H1 (cell line): ENCODE measurements around the gene SLC41A2. TPM values are rescaled to one million over a fixed set of nuclear protein-coding genes. Genes with fewer than 3 reads are reported as not detected.

Experiments
- CTCF ChIA-PET: fragments of 300-600 bp; sonication (Branson Sonifier 250); formaldehyde crosslinking; loops from one replicate; lab custom pipeline; 2021; ENCODE audit not compliant: partially characterized antibody; lab: Charles Lee
- POLR2A ChIA-PET: fragments of 300-600 bp; sonication (Branson Sonifier 250); formaldehyde crosslinking; loops from one replicate; lab custom pipeline; 2021; ENCODE audit warnings: inconsistent platforms; ENCODE audit not compliant: partially characterized antibody; lab: Charles Lee
- DNase-seq, 2 experiments: peaks; one replicate each; pipeline versions ENCODE4 v3.0.0 to v3.0.0-alpha.2; 2010 to 2022; ENCODE audit warnings: low spot score in 2 of 2, low read depth in 1 of 2, mixed read lengths in 1 of 2
- FAIRE-seq: peaks from 2 replicates; lab custom pipeline; 2011; peaks lifted over from hg19 to GRCh38; lab: Jason Lieb, UNC
- H2AFZ ChIP-seq: 2 replicates; pipeline ENCODE4 v1.8.1; 2012; ENCODE audit warnings: low read length, inconsistent platforms
- H2AK5ac ChIP-seq: 2 replicates; pipeline ENCODE4 v1.6.1; 2013; ENCODE audit warnings: low read depth, low read length
- H2BK120ac ChIP-seq: replicated peaks from 2 replicates; pipeline ENCODE3; 2013; ENCODE audit warnings: low read depth, low read length, inconsistent platforms
- H2BK12ac ChIP-seq: 2 replicates; pipeline ENCODE4 v1.6.1; 2013; ENCODE audit warnings: low read depth, low read length
- H2BK15ac ChIP-seq: 2 replicates; pipeline ENCODE4 v1.6.1; 2013; ENCODE audit warnings: low read length
- H2BK20ac ChIP-seq: 2 replicates; pipeline ENCODE4 v1.6.1; 2013; ENCODE audit warnings: low read length
- H2BK5ac ChIP-seq: 2 replicates; pipeline ENCODE4 v1.6.1; 2013; ENCODE audit warnings: low read depth, low read length
- H3K14ac ChIP-seq: 2 replicates; pipeline ENCODE4 v1.6.1; 2013; ENCODE audit warnings: inconsistent platforms; ENCODE audit not compliant: insufficient read length
- H3K18ac ChIP-seq: 2 replicates; pipeline ENCODE4 v1.6.1; 2013; ENCODE audit warnings: low read length; ENCODE audit errors: extremely low read depth
- H3K23ac ChIP-seq: 2 replicates; pipeline ENCODE4 v1.6.1; 2013; ENCODE audit warnings: inconsistent platforms; ENCODE audit not compliant: insufficient read length
- H3K23me2 ChIP-seq: 2 replicates; pipeline ENCODE4 v1.6.1; 2013; ENCODE audit warnings: low read depth, low read length
- H3K27ac ChIP-seq: 2 replicates; pipeline ENCODE4 v1.6.1; 2011; ENCODE audit warnings: low read depth, low read length, inconsistent platforms
- H3K27me3 ChIP-seq, 4 experiments: replicated peaks in 1 of 4; 1 replicate in 1 of 4; 2 replicates in 3 of 4; pipeline versions ENCODE4 v1.6.1 to v1.8.1; 2011 to 2013; ENCODE audit warnings: low read length in 3 of 4, mild to moderate bottlenecking in 3 of 4, inconsistent platforms in 2 of 4, mixed read lengths in 2 of 4, moderate library complexity in 1 of 4; ENCODE audit not compliant: control insufficient read depth in 3 of 4, insufficient read depth in 3 of 4; ENCODE audit errors: extremely low read depth in 1 of 4
- H3K36me3 ChIP-seq, 4 experiments: 2 replicates each; pipeline versions ENCODE4 v1.6.1 to v1.8.1; 2011 to 2013; ENCODE audit warnings: mild to moderate bottlenecking in 4 of 4, low read length in 3 of 4, moderate library complexity in 2 of 4, control low read depth in 1 of 4, inconsistent platforms in 1 of 4; ENCODE audit not compliant: insufficient read depth in 4 of 4, control insufficient read depth in 2 of 4
- H3K4ac ChIP-seq: replicated peaks from 2 replicates; pipeline ENCODE3; 2013; ENCODE audit warnings: low read length, low read depth, mixed read lengths, inconsistent platforms; ENCODE audit not compliant: insufficient read length
- H3K4me1 ChIP-seq, 4 experiments: replicated peaks in 1 of 4; 1 replicate in 1 of 4; 2 replicates in 3 of 4; pipeline versions ENCODE4 v1.6.1 to v1.8.1; 2011 to 2013; ENCODE audit warnings: low read length in 3 of 4, inconsistent platforms in 2 of 4, mixed read lengths in 1 of 4; ENCODE audit not compliant: insufficient read depth in 4 of 4, control insufficient read depth in 3 of 4
- H3K4me2 ChIP-seq, 2 experiments: 2 replicates each; pipeline versions ENCODE4 v1.6.1 to v1.8.1; 2011 to 2013; ENCODE audit warnings: low read depth in 2 of 2, low read length in 2 of 2, control low read depth in 1 of 2, inconsistent platforms in 1 of 2, mild to moderate bottlenecking in 1 of 2; ENCODE audit not compliant: insufficient read depth in 1 of 2
- H3K4me3 ChIP-seq, 4 experiments: fragments of 200-600, 300-600 bp in 1 of 4; sonication (generic), shearing (Covaris generic), sonication (Bioruptor Twin) in 1 of 4; 2 replicates each; pipeline versions ENCODE4 v1.5.1 to v1.8.1; 2011 to 2016; ENCODE audit warnings: low read length in 4 of 4, low read depth in 3 of 4, control low read depth in 2 of 4, inconsistent platforms in 2 of 4, mild to moderate bottlenecking in 2 of 4, mixed read lengths in 1 of 4, moderate library complexity in 1 of 4; ENCODE audit not compliant: insufficient read depth in 2 of 4; ENCODE audit errors: extremely low read depth in 1 of 4
- H3K56ac ChIP-seq: replicated peaks from 2 replicates; pipeline ENCODE3; 2013; ENCODE audit warnings: low read depth, mild to moderate bottlenecking, mixed read lengths, low read length, inconsistent platforms; ENCODE audit not compliant: insufficient read length
- H3K79me1 ChIP-seq: 2 replicates; pipeline ENCODE4 v1.6.1; 2013; ENCODE audit warnings: low read depth, low read length, control low read depth
- H3K79me2 ChIP-seq, 2 experiments: 2 replicates each; pipeline versions ENCODE4 v1.6.1 to v1.8.1; 2012 to 2013; ENCODE audit warnings: low read length in 2 of 2, mild to moderate bottlenecking in 2 of 2, inconsistent platforms in 1 of 2; ENCODE audit not compliant: insufficient read depth in 2 of 2, control insufficient read depth in 1 of 2
- H3K9ac ChIP-seq, 4 experiments: replicated peaks in 1 of 4; 1 replicate in 1 of 4; 2 replicates in 3 of 4; pipeline versions ENCODE4 v1.6.1 to v1.8.1; 2011 to 2013; ENCODE audit warnings: low read depth in 3 of 4, low read length in 3 of 4, control low read depth in 2 of 4, mild to moderate bottlenecking in 2 of 4, moderate library complexity in 2 of 4, inconsistent platforms in 1 of 4; ENCODE audit errors: extremely low read depth in 1 of 4
- H3K9me3 ChIP-seq, 2 experiments: 2 replicates each; pipeline versions ENCODE4 v1.6.1 to v1.8.1; 2012 to 2013; ENCODE audit warnings: mild to moderate bottlenecking in 2 of 2, moderate library complexity in 2 of 2, control low read depth in 1 of 2, inconsistent platforms in 1 of 2, low read depth in 1 of 2, low read length in 1 of 2, mixed read lengths in 1 of 2; ENCODE audit not compliant: insufficient read depth in 2 of 2
- H4K20me1 ChIP-seq, 2 experiments: replicated peaks in 1 of 2; 2 replicates each; pipeline versions ENCODE3 to v1.8.1; 2011 to 2013; ENCODE audit warnings: inconsistent platforms in 2 of 2, low read length in 2 of 2, mild to moderate bottlenecking in 1 of 2; ENCODE audit not compliant: insufficient read depth in 2 of 2, control insufficient read depth in 1 of 2
- H4K5ac ChIP-seq: 2 replicates; pipeline ENCODE4 v1.6.1; 2013; ENCODE audit warnings: low read length, low read depth, mixed read lengths, inconsistent platforms; ENCODE audit not compliant: insufficient read length
- H4K8ac ChIP-seq: 2 replicates; pipeline ENCODE4 v1.8.0; 2013; ENCODE audit warnings: mild to moderate bottlenecking, moderate library complexity, low read length, inconsistent platforms; ENCODE audit not compliant: insufficient read depth; ENCODE audit errors: extremely low read depth
- H4K91ac ChIP-seq: replicated peaks from 2 replicates; pipeline ENCODE3; 2013; ENCODE audit warnings: low read length, mixed read lengths, inconsistent platforms; ENCODE audit not compliant: insufficient read length
- BACH1 ChIP-seq: IDR thresholded peaks from 2 replicates; pipeline ENCODE4 v1.6.1; 2012; ENCODE audit warnings: low read length, improper control_type of control experiment
- CEBPB ChIP-seq: IDR thresholded peaks from 2 replicates; pipeline ENCODE4 v1.6.1; 2012; ENCODE audit warnings: low read depth, low read length
- CREB1 ChIP-seq: IDR thresholded peaks from 2 replicates; pipeline ENCODE4 v1.6.1; 2012; ENCODE audit warnings: inconsistent platforms
- EGR1 ChIP-seq: IDR thresholded peaks from 2 replicates; pipeline ENCODE4 v1.6.1; 2011; ENCODE audit warnings: low read depth, low read length, borderline replicate concordance
- GABPA ChIP-seq: IDR thresholded peaks from 2 replicates; pipeline ENCODE4 v1.6.1; 2011; ENCODE audit warnings: mild to moderate bottlenecking, low read length, moderate library complexity, borderline replicate concordance; ENCODE audit not compliant: insufficient read depth
- HDAC2 ChIP-seq, 2 experiments: fragments of 300-600 bp in 1 of 2; sonication (generic) in 1 of 2; IDR thresholded peaks; 2 replicates each; pipeline ENCODE4 v1.6.1; 2011 to 2012; ENCODE audit warnings: low read depth in 2 of 2, low read length in 2 of 2, mild to moderate bottlenecking in 2 of 2, moderate library complexity in 2 of 2, borderline replicate concordance in 1 of 2, inconsistent platforms in 1 of 2
- NANOG ChIP-seq: IDR thresholded peaks from 2 replicates; pipeline ENCODE4 v1.6.1; 2011; ENCODE audit warnings: low read length, low read depth, mild to moderate bottlenecking, inconsistent platforms; ENCODE audit not compliant: insufficient read depth, poor library complexity, severe bottlenecking
- POLR2A ChIP-seq, 2 experiments: IDR thresholded peaks; 1 replicate in 1 of 2; 2 replicates in 1 of 2; pipeline ENCODE4 v1.6.1; 2011; ENCODE audit warnings: low read depth in 2 of 2, low read length in 2 of 2, mild to moderate bottlenecking in 2 of 2; ENCODE audit errors: control extremely low read depth in 1 of 2
- ZNF274 ChIP-seq: IDR thresholded peaks from 2 replicates; pipeline ENCODE4 v1.7.0; 2012; ENCODE audit warnings: low read length, borderline replicate concordance; ENCODE audit errors: extremely low read depth
- WGBS, 2 experiments: shearing (Covaris generic) in 1 of 2; methylation state at CpG; one replicate each; pipeline versions ENCODE4 v1.1.6 to v1.1.7; 2013 to 2015; ENCODE audit warnings: low lambda C conversion rate in 2 of 2, mixed read lengths in 2 of 2, inconsistent platforms in 1 of 2, low coverage in 1 of 2, missing lambda C conversion rate in 1 of 2; ENCODE audit not compliant: insufficient replicate concordance in 2 of 2, insufficient coverage in 1 of 2, insufficient read length in 1 of 2; ENCODE audit errors: extremely low coverage in 1 of 2, missing lambda C conversion rate in 1 of 2; 5-methylcytosine and 5-hydroxymethylcytosine counted together
- polyA plus RNA-seq, 7 experiments: library from polyadenylated mRNA; depleted of rRNA in 3 of 7; stranded (reverse) in 5 of 7; unstranded in 2 of 7; fragments of >200 nt in 5 of 7; fragments of 200-250 nt in 2 of 7; gene quantifications; 1 replicate in 5 of 7; 2 replicates in 1 of 7; 4 replicates in 1 of 7; pipeline versions ENCODE4 v1.2.1 to v1.2.3, GENCODE V29; 2011 to 2013; ENCODE audit warnings: missing spikeins in 2 of 7, mixed read lengths in 2 of 7
- total RNA-seq: library from RNA; stranded (reverse); fragmentation: NEBNext Ultra II Directional; extraction: Animal tissue kit (Norgen Biotek cat#: 25700); gene quantifications from 2 replicates; pipeline ENCODE4 v1.2.1, GENCODE V29; 2021

SLC41A2 gene
- total and polyA plus RNA-seq, 2 of the 8 experiments (the other 6 are each of a cell fraction or from before 2014, with no cell fraction given): 0.79 to 3.0 TPM

- Histone ChIP-seq H3K18ac (no peak overlapping the region), H3K23me2 (no peaks in the 10 kb centered on the region), H4K8ac (no peak overlapping the region), H3K9me3 (no peaks in the 10 kb centered on the region), H3K79me1 (no peaks in the 10 kb centered on the region), H4K20me1 (no peaks in the 10 kb centered on the region), H3K27ac (no peak overlapping the region), H2BK20ac (no peak overlapping the region), H4K5ac (no peak overlapping the region), H3K79me2 (no peaks in the 10 kb centered on the region), H3K9ac (no peak overlapping the region), H3K4ac (no peak overlapping the region), H3K56ac (no peak overlapping the region), H2BK120ac (no peak overlapping the region), H3K23ac (no peak overlapping the region), H2BK15ac (no peak overlapping the region), H3K4me3 (no peak overlapping the region), H2BK5ac (no peak overlapping the region), H4K91ac (no peak overlapping the region), H3K36me3 (no peaks in the 10 kb centered on the region), H3K27me3 (no peaks in the 10 kb centered on the region), H3K4me2 (no peak overlapping the region), H2AK5ac (no peak overlapping the region), H2AFZ (no peak overlapping the region), H3K4me1 (no peaks in the 10 kb centered on the region), H3K14ac (no peak overlapping the region), H2BK12ac (no peak overlapping the region)
- TF ChIP-seq CREB1 (no peak), POLR2A (IDR thresholded peaks at IDR 0.05; ENCODE audit: control extremely low read depth in 1 of 2, low read depth in 2 of 2, low read length in 2 of 2) (no peak), GABPA (no peak), EGR1 (no peak), ZNF274 (no peak), CEBPB (no peak), NANOG (no peak), HDAC2 (IDR thresholded peaks at IDR 0.05; ENCODE audit: borderline replicate concordance in 1 of 2, low read depth in 2 of 2, low read length in 2 of 2) (no peak), BACH1 (no peak)
- CTCF ChIA-PET: interaction anchor here (1.3 kb wide), 1 partner anchor 499 kb away, joined by 3 read pairs; no protein-coding TSS in a partner anchor
- DNase-seq: no peak
- POLR2A ChIA-PET: no interaction called here
- WGBS, 2 experiments: 83% methylated on average over 3 of the region's 3 CpGs; no CpG with 5 or more reads in 1 of the 2 experiments
- FAIRE-seq: no peak
Observed at GRCh38 chr12:104933778-104934177, 24.3 kb downstream of the SLC41A2 start.
